ENCODE data around the gene BICD2.
A peak's percentile ranks its signal among the peaks of the same experiment; 100 is the strongest.

BICD2 gene

GRCh38 chr9:92729735-92730155 lies 34.9 kb downstream of the BICD2 start:
- no peak for DNase-seq (ENCODE audit: low read depth, low spot score)
- H3K27ac ChIP-seq: no peak overlapping the region

- no peak overlapping the region for H3K27ac ChIP-seq
- DNase-seq (ENCODE audit: low read depth, low spot score): no peak
Observed at GRCh38 chr9:92728831-92729734, 35.5 kb downstream of the BICD2 start.

- DNase-seq (ENCODE audit: low read depth, low spot score): no peak
- H3K27ac ChIP-seq: no peak overlapping the region
Observed at GRCh38 chr9:92727716-92728700, 36.6 kb downstream of the BICD2 start.

- H3K27ac ChIP-seq: no peak overlapping the region
- DNase-seq (ENCODE audit: low read depth, low spot score): no peak
Observed at GRCh38 chr9:92726971-92727715, 37.5 kb downstream of the BICD2 start.

GRCh38 chr9:92726348-92726747 lies 38.3 kb downstream of the BICD2 start:
- H3K27ac ChIP-seq: no peak overlapping the region
- DNase-seq (ENCODE audit: low read depth, low spot score): no peak

GRCh38 chr9:92725766-92726165 lies 38.9 kb downstream of the BICD2 start:
- peak overlapping the region; percentile 94 for H3K27ac ChIP-seq
- no peak for DNase-seq (ENCODE audit: low read depth, low spot score)

- peak overlapping the region; percentile 94 for H3K27ac ChIP-seq
- no peak for DNase-seq (ENCODE audit: low read depth, low spot score)
Observed at GRCh38 chr9:92725266-92725545, 39.4 kb downstream of the BICD2 start.

- H3K27ac ChIP-seq: peak overlapping the region; percentile 94
- DNase-seq (ENCODE audit: low read depth, low spot score): no peak
Observed at GRCh38 chr9:92724528-92725265, 39.9 kb downstream of the BICD2 start.

GRCh38 chr9:92723801-92724323 lies 40.8 kb downstream of the BICD2 start:
- H3K27ac ChIP-seq: peak overlapping the region; percentile 94
- DNase-seq (ENCODE audit: low read depth, low spot score): no peak

- H3K27ac ChIP-seq: peak overlapping the region; percentile 94
- peak; percentile 92 for DNase-seq (ENCODE audit: low read depth, low spot score)
Observed at GRCh38 chr9:92723299-92723625, 41.4 kb downstream of the BICD2 start.

- DNase-seq (ENCODE audit: low read depth, low spot score): no peak
- peak overlapping the region; percentile 94 for H3K27ac ChIP-seq
Observed at GRCh38 chr9:92722386-92723298, 42.0 kb downstream of the BICD2 start.

- no peak for DNase-seq (ENCODE audit: low read depth, low spot score)
- H3K27ac ChIP-seq: peak overlapping the region; percentile 94
Observed at GRCh38 chr9:92721548-92721947, 43.1 kb downstream of the BICD2 start.

GRCh38 chr9:92720807-92721535 lies 43.7 kb downstream of the BICD2 start:
- DNase-seq (ENCODE audit: low read depth, low spot score): no peak
- H3K27ac ChIP-seq: no peak overlapping the region

- H3K27ac ChIP-seq: no peak overlapping the region
- no peak for DNase-seq (ENCODE audit: low read depth, low spot score)
Observed at GRCh38 chr9:92720209-92720765, 44.3 kb downstream of the BICD2 start.

GRCh38 chr9:92719028-92719647 lies 45.5 kb downstream of the BICD2 start:
- DNase-seq (ENCODE audit: low read depth, low spot score): no peak
- H3K27ac ChIP-seq: no peak overlapping the region

GRCh38 chr9:92718086-92719001 lies 46.3 kb downstream of the BICD2 start:
- DNase-seq (ENCODE audit: low read depth, low spot score): no peak
- H3K27ac ChIP-seq: peak overlapping the region; percentile 78
